Measurements from ENCODE around the gene CFAP97. TPM values are rescaled to one million over a fixed set of nuclear protein-coding genes. Genes with fewer than 3 reads are reported as not detected.

Gene CFAP97
- total RNA-seq, 1 experiment from 2014 or later: 12.4 TPM

DNA sequence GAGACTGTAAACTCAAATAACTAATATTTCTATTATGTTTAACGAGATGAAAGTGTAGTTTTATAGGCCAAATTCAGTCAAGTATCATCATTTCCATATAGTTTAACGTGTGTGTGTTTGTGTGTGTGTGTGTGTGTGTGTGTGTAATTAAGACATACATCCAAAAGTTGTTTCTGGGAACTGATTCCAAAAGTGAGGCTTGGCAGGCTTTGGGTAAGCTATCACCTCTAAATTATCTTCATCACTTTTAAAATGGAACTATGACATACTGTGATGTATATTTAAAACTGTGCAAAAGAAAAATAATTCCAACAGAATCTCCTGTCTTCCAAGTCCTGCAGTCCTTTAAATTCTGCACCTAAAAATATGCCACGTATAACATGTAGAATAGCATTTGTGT lies 79.8 kb downstream of the CFAP97 start:
- Histone ChIP-seq H3K4me1 (ENCODE audit: insufficient read depth, low read length) (no peaks in the 10 kb centered on the region), H3F3A (ENCODE audit: low read length, unreplicated experiment) (no peaks in the 10 kb centered on the region), H3K27ac (ENCODE audit: low read length) (no peak overlapping the region), H4K20me1 (ENCODE audit: low read length) (no peaks in the 10 kb centered on the region), H3K27me3 (ENCODE audit: low read length) (no peaks in the 10 kb centered on the region), H3K79me2 (ENCODE audit: low read length) (no peaks in the 10 kb centered on the region), H3K36me3 (ENCODE audit: low read depth, low read length) (no peaks in the 10 kb centered on the region), H3K4me3 (ENCODE audit: low read length) (no peak overlapping the region), H3K9me2 (replicated peaks; ENCODE audit: low read length) (no peaks in the 10 kb centered on the region), H2AFZ (ENCODE audit: low read length) (no peak overlapping the region), H3K9ac (ENCODE audit: low read length) (no peak overlapping the region), H3K9me3 (ENCODE audit: low read length) (no peaks in the 10 kb centered on the region), H3K4me2 (ENCODE audit: low read length) (no peak overlapping the region)
- BruUV-seq (replicated peaks): no TSS peak
- no peak for ATAC-seq
- no peak for TF ChIP-seq EZH2 (IDR thresholded peaks at IDR 0.05; ENCODE audit: low read length, unreplicated experiment)
- no peak for TF ChIP-seq EZH2phosphoT487 (IDR thresholded peaks at IDR 0.05; ENCODE audit: borderline replicate concordance, low read length)
- no peak for TF ChIP-seq CTCF (conservative IDR thresholded peaks at IDR 0.05; ENCODE audit: low read depth, low read length)
- intact Hi-C loops (cut with micrococcal nuclease): no loop called here
- ChIA-PET CTCF (no interaction called here), POLR2A (ENCODE audit: unreplicated experiment) (no interaction called here)
- DNase-seq: no peak

DNA sequence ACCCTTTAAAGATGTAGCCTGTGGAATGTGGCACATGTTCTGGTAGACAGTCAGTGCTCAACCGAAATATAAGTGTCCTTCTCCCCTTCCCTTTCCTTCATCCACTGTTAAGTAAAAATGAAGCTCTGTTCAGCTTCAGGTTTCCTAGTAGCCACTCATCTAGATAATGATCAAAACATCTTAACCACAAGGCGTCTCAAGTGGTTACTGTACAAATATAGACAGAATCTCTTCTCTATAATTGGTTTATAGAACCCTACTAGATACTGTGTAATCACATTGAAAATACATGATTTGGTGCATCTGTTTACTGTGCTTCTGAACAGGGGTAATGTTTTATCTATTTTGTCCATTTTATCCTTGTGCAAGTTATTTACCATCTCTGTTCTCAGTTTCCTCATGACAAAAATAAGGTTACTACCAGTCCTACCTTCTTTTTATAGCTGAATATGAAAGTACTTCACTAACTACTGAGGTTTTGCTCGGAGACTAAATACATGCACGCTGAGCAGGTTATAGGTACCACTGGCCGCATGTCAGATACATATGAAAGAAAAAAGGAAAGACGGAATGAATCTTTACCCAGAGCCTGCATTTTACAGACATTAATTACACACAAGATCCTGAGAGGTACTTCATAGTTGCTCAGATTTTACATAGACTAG lies 81.0 kb downstream of the CFAP97 start:
- Histone ChIP-seq H3K4me1 (ENCODE audit: insufficient read depth, low read length) (no peaks in the 10 kb centered on the region), H4K20me1 (ENCODE audit: low read length) (no peaks in the 10 kb centered on the region), H3K9ac (ENCODE audit: low read length) (no peak overlapping the region), H3K27ac (ENCODE audit: low read length) (no peak overlapping the region), H3K79me2 (ENCODE audit: low read length) (no peaks in the 10 kb centered on the region), H2AFZ (ENCODE audit: low read length) (no peak overlapping the region), H3K27me3 (ENCODE audit: low read length) (no peaks in the 10 kb centered on the region), H3K9me3 (ENCODE audit: low read length) (no peaks in the 10 kb centered on the region), H3K4me2 (ENCODE audit: low read length) (no peak overlapping the region), H3K4me3 (ENCODE audit: low read length) (no peak overlapping the region), H3K36me3 (ENCODE audit: low read depth, low read length) (no peaks in the 10 kb centered on the region), H3K9me2 (replicated peaks; ENCODE audit: low read length) (no peaks in the 10 kb centered on the region), H3F3A (ENCODE audit: low read length, unreplicated experiment) (no peaks in the 10 kb centered on the region)
- POLR2A ChIA-PET (ENCODE audit: unreplicated experiment): interaction anchor here (0.6 kb wide), 1 partner anchor 475 kb away, joined by 3 read pairs; no protein-coding TSS in a partner anchor
- peak; percentile 35 for DNase-seq
- CTCF ChIA-PET: interaction anchor here (1.0 kb wide), 1 partner anchor 12 kb away, joined by 3 read pairs; no protein-coding TSS in a partner anchor
- TF ChIP-seq EZH2 (IDR thresholded peaks at IDR 0.05; ENCODE audit: low read length, unreplicated experiment) (no peak), EZH2phosphoT487 (IDR thresholded peaks at IDR 0.05; ENCODE audit: borderline replicate concordance, low read length) (no peak), CTCF (conservative IDR thresholded peaks at IDR 0.05; ENCODE audit: low read depth, low read length) (no peak)
- peak; percentile 31; the same call in 1 of the 2 replicates for ATAC-seq
- intact Hi-C loops (cut with micrococcal nuclease): no loop called here
- BruUV-seq (replicated peaks): no TSS peak

DNA sequence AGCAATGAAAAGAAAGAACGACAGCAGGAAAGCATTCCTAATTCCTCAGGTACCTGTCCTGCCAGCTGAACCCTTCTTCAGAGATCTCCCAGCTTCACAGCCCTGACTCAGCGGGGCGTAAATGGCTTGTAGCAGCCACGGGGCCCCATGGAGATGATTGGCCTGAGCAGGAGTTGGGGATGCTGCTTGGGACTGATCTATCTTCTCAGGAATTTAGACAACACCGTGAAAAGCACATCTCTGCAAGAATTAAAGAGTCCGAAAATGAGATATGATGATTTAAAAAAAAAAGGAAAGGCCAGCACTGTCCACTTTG lies 83.2 kb downstream of the CFAP97 start:
- TF ChIP-seq EZH2 (IDR thresholded peaks at IDR 0.05; ENCODE audit: low read length, unreplicated experiment) (no peak), EZH2phosphoT487 (IDR thresholded peaks at IDR 0.05; ENCODE audit: borderline replicate concordance, low read length) (no peak), CTCF (conservative IDR thresholded peaks at IDR 0.05; ENCODE audit: low read depth, low read length) (no peak)
- intact Hi-C loops (cut with micrococcal nuclease): no loop called here
- ATAC-seq (no peak), DNase-seq (no peak)
- Histone ChIP-seq H4K20me1 (ENCODE audit: low read length) (no peaks in the 10 kb centered on the region), H3K9me2 (replicated peaks; ENCODE audit: low read length) (no peaks in the 10 kb centered on the region), H3K79me2 (ENCODE audit: low read length) (no peaks in the 10 kb centered on the region), H3K27me3 (ENCODE audit: low read length) (no peaks in the 10 kb centered on the region), H3K9me3 (ENCODE audit: low read length) (no peaks in the 10 kb centered on the region), H3K36me3 (ENCODE audit: low read depth, low read length) (no peaks in the 10 kb centered on the region), H3K27ac (ENCODE audit: low read length) (no peak overlapping the region), H3K4me2 (ENCODE audit: low read length) (no peak overlapping the region), H2AFZ (ENCODE audit: low read length) (no peak overlapping the region), H3F3A (ENCODE audit: low read length, unreplicated experiment) (no peaks in the 10 kb centered on the region), H3K4me3 (ENCODE audit: low read length) (no peak overlapping the region), H3K4me1 (ENCODE audit: insufficient read depth, low read length) (no peaks in the 10 kb centered on the region), H3K9ac (ENCODE audit: low read length) (no peak overlapping the region)
- no TSS peak for BruUV-seq (replicated peaks)
- ChIA-PET POLR2A (ENCODE audit: unreplicated experiment) (interaction anchor here (0.6 kb wide), 1 partner anchor 315 kb away, joined by 4 read pairs; no protein-coding TSS in a partner anchor), CTCF (no interaction called here)

Measured in PC-3 (cell line).